ENCODE data around the gene KCTD5.

Gene KCTD5

DNA sequence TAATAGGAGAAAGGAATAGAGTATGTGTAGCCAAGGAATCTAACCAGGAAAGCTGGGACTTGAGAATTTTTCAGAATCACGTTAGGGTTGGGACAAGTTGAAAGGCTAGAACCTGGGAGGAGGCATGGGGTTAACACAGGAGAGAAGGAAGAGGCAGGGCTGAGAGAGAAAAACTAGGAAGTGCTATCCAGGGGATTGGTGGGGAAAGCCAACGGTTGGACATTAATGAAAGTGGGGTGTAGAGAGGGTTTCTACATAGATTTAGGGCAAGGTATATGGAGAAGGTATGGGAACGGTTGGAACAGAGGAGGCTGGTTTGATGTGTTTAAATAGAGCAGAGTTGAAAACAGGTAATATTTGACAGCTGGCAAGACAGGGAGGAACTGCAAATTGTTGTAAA lies 72.8 kb downstream of the KCTD5 start:
- DNase-seq = no peak
- peaks cover 24% of the 10 kb centered on the region for H3K9me3 Mint-ChIP-seq
- peaks cover 5% of the 10 kb centered on the region for H3K27me3 Mint-ChIP-seq (ENCODE audit: low read depth, poor library complexity)
- H3K36me3 Mint-ChIP-seq (ENCODE audit: low read depth) = peaks cover 60% of the 10 kb centered on the region
- peak overlapping the region; percentile 49 for H3K27ac Mint-ChIP-seq
- TF ChIP-seq, protein P1, sequence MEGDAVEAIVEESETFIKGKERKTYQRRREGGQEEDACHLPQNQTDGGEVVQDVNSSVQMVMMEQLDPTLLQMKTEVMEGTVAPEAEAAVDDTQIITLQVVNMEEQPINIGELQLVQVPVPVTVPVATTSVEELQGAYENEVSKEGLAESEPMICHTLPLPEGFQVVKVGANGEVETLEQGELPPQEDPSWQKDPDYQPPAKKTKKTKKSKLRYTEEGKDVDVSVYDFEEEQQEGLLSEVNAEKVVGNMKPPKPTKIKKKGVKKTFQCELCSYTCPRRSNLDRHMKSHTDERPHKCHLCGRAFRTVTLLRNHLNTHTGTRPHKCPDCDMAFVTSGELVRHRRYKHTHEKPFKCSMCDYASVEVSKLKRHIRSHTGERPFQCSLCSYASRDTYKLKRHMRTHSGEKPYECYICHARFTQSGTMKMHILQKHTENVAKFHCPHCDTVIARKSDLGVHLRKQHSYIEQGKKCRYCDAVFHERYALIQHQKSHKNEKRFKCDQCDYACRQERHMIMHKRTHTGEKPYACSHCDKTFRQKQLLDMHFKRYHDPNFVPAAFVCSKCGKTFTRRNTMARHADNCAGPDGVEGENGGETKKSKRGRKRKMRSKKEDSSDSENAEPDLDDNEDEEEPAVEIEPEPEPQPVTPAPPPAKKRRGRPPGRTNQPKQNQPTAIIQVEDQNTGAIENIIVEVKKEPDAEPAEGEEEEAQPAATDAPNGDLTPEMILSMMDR (IDR thresholded peaks at IDR 0.05) = no peak
- peak overlapping the region; percentile 93 for H3K4me3 Mint-ChIP-seq
- H3K4me1 Mint-ChIP-seq = peaks cover 47% of the 10 kb centered on the region

DNA sequence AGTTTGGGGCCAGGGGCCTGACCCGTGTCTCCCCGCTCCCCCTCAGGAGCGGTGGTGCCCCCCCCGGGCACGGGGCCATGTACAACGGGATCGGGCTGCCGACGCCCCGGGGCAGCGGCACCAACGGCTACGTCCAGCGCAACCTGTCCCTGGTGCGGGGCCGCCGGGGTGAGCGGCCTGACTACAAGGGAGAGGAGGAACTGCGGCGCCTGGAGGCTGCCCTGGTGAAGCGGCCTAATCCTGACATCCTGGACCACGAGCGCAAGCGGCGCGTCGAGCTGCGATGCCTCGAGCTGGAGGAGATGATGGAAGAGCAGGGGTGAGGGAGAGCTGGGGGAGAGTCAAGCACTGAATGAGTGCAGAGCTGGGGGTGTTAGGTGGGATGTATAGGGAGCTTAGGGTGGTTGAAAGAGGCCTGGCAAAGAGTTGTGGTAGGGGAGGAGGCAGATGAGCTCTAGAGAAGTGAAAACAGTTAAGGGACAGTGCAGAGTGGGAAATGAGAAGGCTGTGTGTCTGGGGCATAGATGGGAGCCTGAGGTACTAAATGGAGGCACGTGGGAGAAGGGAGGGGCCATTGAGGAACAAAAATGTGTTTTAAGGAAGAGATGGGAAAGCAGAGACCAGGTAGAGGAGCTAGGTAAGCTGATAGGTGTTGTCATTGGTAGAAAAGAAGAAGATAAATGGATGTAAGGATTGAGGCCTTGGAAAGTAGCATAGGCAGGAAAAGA lies 74.1 kb downstream of the KCTD5 start:
- DNase-seq = no peak

DNA sequence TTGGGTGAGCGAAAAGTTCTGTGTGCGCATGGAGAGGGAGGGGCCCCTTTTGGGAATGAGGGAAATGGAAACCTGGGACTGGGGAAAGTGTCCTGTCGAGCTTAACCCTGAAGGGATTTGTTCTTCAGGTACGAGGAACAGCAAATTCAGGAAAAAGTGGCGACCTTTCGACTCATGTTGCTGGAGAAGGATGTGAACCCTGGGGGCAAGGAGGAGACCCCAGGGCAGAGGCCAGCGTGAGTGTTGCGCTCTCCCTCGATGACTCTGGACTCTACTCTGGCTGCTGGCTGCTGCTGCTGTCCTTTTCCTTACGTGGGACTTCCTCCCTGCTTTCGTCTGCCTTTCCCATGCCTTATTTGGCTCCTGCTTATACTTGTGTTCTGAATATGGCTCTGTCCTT lies 75.0 kb downstream of the KCTD5 start:
- H3K9me3 Mint-ChIP-seq = peaks cover 46% of the 10 kb centered on the region
- H3K27ac Mint-ChIP-seq = no peak overlapping the region
- no peak for DNase-seq
- H3K4me3 Mint-ChIP-seq = no peak overlapping the region
- H3K36me3 Mint-ChIP-seq (ENCODE audit: low read depth) = peaks cover 81% of the 10 kb centered on the region
- peaks cover 30% of the 10 kb centered on the region for H3K4me1 Mint-ChIP-seq
- peaks cover 5% of the 10 kb centered on the region for H3K27me3 Mint-ChIP-seq (ENCODE audit: low read depth, poor library complexity)
- TF ChIP-seq, protein P1 (IDR thresholded peaks at IDR 0.05) = no peak

More for the DNA sequence above, 74.1 kb downstream of the KCTD5 start:
- Mint-ChIP-seq H3K27me3 (ENCODE audit: low read depth, poor library complexity) (peaks cover 5% of the 10 kb centered on the region), H3K27ac (peak overlapping the region; percentile 32), H3K36me3 (ENCODE audit: low read depth) (peaks cover 72% of the 10 kb centered on the region), H3K4me3 (peak overlapping the region; percentile 8), H3K4me1 (peaks cover 34% of the 10 kb centered on the region), H3K9me3 (peaks cover 37% of the 10 kb centered on the region)
- TF ChIP-seq, protein P1 (IDR thresholded peaks at IDR 0.05) = no peak

Measured in nephron progenitor cell (in vitro differentiated cells).